Measurements from ENCODE around the gene VCP.

GRCh38 chr9:35044071-35044470 lies 28.4 kb downstream of the VCP start:
- no peak for TF ChIP-seq POLR2A (IDR thresholded peaks at IDR 0.05; ENCODE audit: low read depth, low read length)
- no peak for TF ChIP-seq POLR2AphosphoS5 (IDR thresholded peaks at IDR 0.05; ENCODE audit: low read depth, low read length)
